ENCODE measurements around the gene PRKCE. TPM values are rescaled to one million over a fixed set of nuclear protein-coding genes. Genes with fewer than 3 reads are reported as not detected.
A peak's percentile ranks its signal among the peaks of the same experiment; 100 is the strongest.

PRKCE gene
- polyA plus RNA-seq, 4 donors, result 8.1 to 10.5 (median 9.3) TPM

- DNase-seq (ENCODE audit: low read depth in 4 of 4, low spot score in 3 of 4), result no peak
Observed at GRCh38 chr2:45975752-45976517, 324.5 kb downstream of the PRKCE start.

GRCh38 chr2:45978302-45978859 lies 326.9 kb downstream of the PRKCE start:
- no peak for DNase-seq (ENCODE audit: low read depth in 4 of 4, low spot score in 3 of 4)

- DNase-seq (ENCODE audit: low read depth in 4 of 4, low spot score in 3 of 4), result no peak
Observed at GRCh38 chr2:45979065-45979464, 327.6 kb downstream of the PRKCE start.

GRCh38 chr2:45980161-45980865 lies 328.8 kb downstream of the PRKCE start:
- DNase-seq (ENCODE audit: low read depth in 4 of 4, low spot score in 3 of 4), result no peak

GRCh38 chr2:45981384-45981930 lies 330.0 kb downstream of the PRKCE start:
- no peak for DNase-seq (ENCODE audit: low read depth in 4 of 4, low spot score in 3 of 4)

- DNase-seq (ENCODE audit: low read depth in 4 of 4, low spot score in 3 of 4), result no peak
Observed at GRCh38 chr2:45982096-45982495, 330.6 kb downstream of the PRKCE start.

- no peak for DNase-seq (ENCODE audit: low read depth in 4 of 4, low spot score in 3 of 4)
Observed at GRCh38 chr2:45983213-45983612, 331.7 kb downstream of the PRKCE start.

GRCh38 chr2:45984366-45984765 lies 332.9 kb downstream of the PRKCE start:
- DNase-seq (ENCODE audit: low read depth in 4 of 4, low spot score in 3 of 4), result no peak

- DNase-seq (ENCODE audit: low read depth in 4 of 4, low spot score in 3 of 4), result no peak
Observed at GRCh38 chr2:45984896-45985473, 333.5 kb downstream of the PRKCE start.

- DNase-seq (ENCODE audit: low read depth in 4 of 4, low spot score in 3 of 4), result no peak
Observed at GRCh38 chr2:45986509-45986908, 335.0 kb downstream of the PRKCE start.

- DNase-seq (ENCODE audit: low read depth in 4 of 4, low spot score in 3 of 4), result no peak
Observed at GRCh38 chr2:45987856-45988255, 336.4 kb downstream of the PRKCE start.

GRCh38 chr2:45988879-45989278 lies 337.4 kb downstream of the PRKCE start:
- no peak for DNase-seq (ENCODE audit: low read depth in 4 of 4, low spot score in 3 of 4)

- no peak for DNase-seq (ENCODE audit: low read depth in 4 of 4, low spot score in 3 of 4)
Observed at GRCh38 chr2:45990131-45990530, 338.7 kb downstream of the PRKCE start.

GRCh38 chr2:45992021-45992740 lies 340.7 kb downstream of the PRKCE start:
- DNase-seq (ENCODE audit: low read depth in 4 of 4, low spot score in 3 of 4), result no peak

- DNase-seq (ENCODE audit: low read depth in 4 of 4, low spot score in 3 of 4), result no peak
Observed at GRCh38 chr2:45992741-45993475, 341.4 kb downstream of the PRKCE start.

- peak; percentile 59 to 67 (median 62) for DNase-seq (ENCODE audit: low read depth in 4 of 4, low spot score in 3 of 4)
Observed at GRCh38 chr2:45993476-45993991, 342.1 kb downstream of the PRKCE start.

GRCh38 chr2:45994060-45994459 lies 342.6 kb downstream of the PRKCE start:
- no peak for DNase-seq (ENCODE audit: low read depth in 4 of 4, low spot score in 3 of 4)

- no peak for DNase-seq (ENCODE audit: low read depth in 4 of 4, low spot score in 3 of 4)
Observed at GRCh38 chr2:46000660-46001059, 349.2 kb downstream of the PRKCE start.

GRCh38 chr2:46001290-46001689 lies 349.8 kb downstream of the PRKCE start:
- DNase-seq (ENCODE audit: low read depth in 4 of 4, low spot score in 3 of 4), result no peak
